Measurements from ENCODE around the gene MAEL. TPM values are rescaled to one million over a fixed set of nuclear protein-coding genes. Genes with fewer than 3 reads are reported as not detected.

The MAEL gene
- total RNA-seq, 3 donors from 2014 or later (not counting 1 experiment from before 2014, with no cell fraction given), result 0.19 TPM; not detected in 2

DNA sequence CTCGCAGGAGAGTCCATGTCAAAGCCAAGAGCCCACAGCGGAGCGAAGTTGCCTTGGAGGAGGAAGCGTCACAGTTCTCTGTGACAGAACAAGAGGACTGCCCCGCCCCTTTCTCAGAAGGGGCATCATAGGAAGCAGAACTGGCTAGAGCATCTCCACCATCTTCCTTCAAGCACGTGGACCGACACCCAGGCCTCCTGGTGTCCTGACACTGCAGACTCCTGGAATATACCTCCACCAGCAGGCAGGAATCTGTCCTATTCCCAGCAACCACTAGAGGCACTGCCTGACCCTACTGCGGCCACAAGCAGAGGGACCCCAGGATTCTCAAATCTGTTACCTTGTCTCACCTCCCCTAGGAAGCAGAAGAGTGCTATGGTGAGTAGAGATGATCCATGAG is 63.3 kb downstream of the MAEL start:
- H3K27ac Mint-ChIP-seq, result no peak overlapping the region
- 92% methylated on average over 7 of the region's 8 CpGs for WGBS (ENCODE audit: insufficient coverage)
- DNase-seq, result no peak

DNA sequence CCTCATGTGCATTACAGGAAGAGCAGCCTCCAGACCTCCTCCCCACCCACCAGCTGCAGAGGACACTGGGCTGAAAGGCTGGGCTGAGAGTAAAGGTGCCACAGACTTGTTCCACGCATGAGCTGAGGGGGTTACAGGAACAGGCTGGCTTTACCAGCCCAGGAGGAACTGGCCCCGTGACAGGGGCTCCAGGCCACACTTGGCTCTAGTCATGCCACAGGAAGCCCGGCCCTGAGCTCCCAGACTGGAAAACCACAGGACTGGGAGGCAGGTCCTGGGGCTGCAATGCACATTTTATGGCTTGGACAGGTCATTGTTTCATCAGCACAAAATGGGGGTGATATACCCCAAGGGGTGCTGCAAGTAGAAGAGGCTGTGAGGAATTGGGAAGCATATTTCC is 65.5 kb downstream of the MAEL start:
- 53% methylated on average over 3 of the region's 3 CpGs for WGBS (ENCODE audit: insufficient coverage)
- Mint-ChIP-seq H3K27me3 (ENCODE audit: low read depth in 2 of 2) (no peaks in the 10 kb centered on the region), H3K27ac (no peak overlapping the region), H3K36me3 (no peaks in the 10 kb centered on the region), H3K4me3 (no peak overlapping the region), H3K9me3 (no peaks in the 10 kb centered on the region), H3K4me1 (peaks cover 7 to 28% of the 10 kb centered on the region in 2 donors)
- Histone ChIP-seq H3K36me3 (ENCODE audit: control insufficient read depth, insufficient read depth, low read length) (no peaks in the 10 kb centered on the region), H3K4me3 (ENCODE audit: low read length) (no peak overlapping the region), H3K27me3 (ENCODE audit: control insufficient read depth, insufficient read depth, low read length) (no peaks in the 10 kb centered on the region), H3K4me1 (ENCODE audit: control insufficient read depth, insufficient read depth, low read length) (peaks cover 30% of the 10 kb centered on the region), H3K9me3 (ENCODE audit: control insufficient read depth, insufficient read depth, low read length) (no peaks in the 10 kb centered on the region), H3K27ac (ENCODE audit: low read length) (no peak overlapping the region)
- TF ChIP-seq, protein P1, sequence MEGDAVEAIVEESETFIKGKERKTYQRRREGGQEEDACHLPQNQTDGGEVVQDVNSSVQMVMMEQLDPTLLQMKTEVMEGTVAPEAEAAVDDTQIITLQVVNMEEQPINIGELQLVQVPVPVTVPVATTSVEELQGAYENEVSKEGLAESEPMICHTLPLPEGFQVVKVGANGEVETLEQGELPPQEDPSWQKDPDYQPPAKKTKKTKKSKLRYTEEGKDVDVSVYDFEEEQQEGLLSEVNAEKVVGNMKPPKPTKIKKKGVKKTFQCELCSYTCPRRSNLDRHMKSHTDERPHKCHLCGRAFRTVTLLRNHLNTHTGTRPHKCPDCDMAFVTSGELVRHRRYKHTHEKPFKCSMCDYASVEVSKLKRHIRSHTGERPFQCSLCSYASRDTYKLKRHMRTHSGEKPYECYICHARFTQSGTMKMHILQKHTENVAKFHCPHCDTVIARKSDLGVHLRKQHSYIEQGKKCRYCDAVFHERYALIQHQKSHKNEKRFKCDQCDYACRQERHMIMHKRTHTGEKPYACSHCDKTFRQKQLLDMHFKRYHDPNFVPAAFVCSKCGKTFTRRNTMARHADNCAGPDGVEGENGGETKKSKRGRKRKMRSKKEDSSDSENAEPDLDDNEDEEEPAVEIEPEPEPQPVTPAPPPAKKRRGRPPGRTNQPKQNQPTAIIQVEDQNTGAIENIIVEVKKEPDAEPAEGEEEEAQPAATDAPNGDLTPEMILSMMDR (IDR thresholded peaks at IDR 0.05), result no peak
- ATAC-seq (no peak), DNase-seq (no peak)
- intact Hi-C loops (cut with micrococcal nuclease), result no loop called here

More for the DNA sequence above, 63.3 kb downstream of the MAEL start:
- Histone ChIP-seq H3K36me3 (ENCODE audit: control insufficient read depth, insufficient read depth, low read length) (no peaks in the 10 kb centered on the region), H3K9me3 (ENCODE audit: control insufficient read depth, insufficient read depth, low read length) (no peaks in the 10 kb centered on the region), H3K27me3 (ENCODE audit: control insufficient read depth, insufficient read depth, low read length) (no peaks in the 10 kb centered on the region), H3K27ac (ENCODE audit: low read length) (no peak overlapping the region), H3K4me3 (ENCODE audit: low read length) (no peak overlapping the region), H3K4me1 (ENCODE audit: control insufficient read depth, insufficient read depth, low read length) (peaks cover 23% of the 10 kb centered on the region)
- peaks cover 0 to 21% of the 10 kb centered on the region in 2 donors for H3K4me1 Mint-ChIP-seq
- intact Hi-C loops (cut with micrococcal nuclease), result no loop called here
- TF ChIP-seq, protein P1 (IDR thresholded peaks at IDR 0.05), result no peak
- H3K36me3 Mint-ChIP-seq, result no peaks in the 10 kb centered on the region
- H3K4me3 Mint-ChIP-seq, result no peak overlapping the region
- no peak for ATAC-seq
- H3K9me3 Mint-ChIP-seq, result no peaks in the 10 kb centered on the region
- no peaks in the 10 kb centered on the region for H3K27me3 Mint-ChIP-seq (ENCODE audit: low read depth in 2 of 2)

DNA sequence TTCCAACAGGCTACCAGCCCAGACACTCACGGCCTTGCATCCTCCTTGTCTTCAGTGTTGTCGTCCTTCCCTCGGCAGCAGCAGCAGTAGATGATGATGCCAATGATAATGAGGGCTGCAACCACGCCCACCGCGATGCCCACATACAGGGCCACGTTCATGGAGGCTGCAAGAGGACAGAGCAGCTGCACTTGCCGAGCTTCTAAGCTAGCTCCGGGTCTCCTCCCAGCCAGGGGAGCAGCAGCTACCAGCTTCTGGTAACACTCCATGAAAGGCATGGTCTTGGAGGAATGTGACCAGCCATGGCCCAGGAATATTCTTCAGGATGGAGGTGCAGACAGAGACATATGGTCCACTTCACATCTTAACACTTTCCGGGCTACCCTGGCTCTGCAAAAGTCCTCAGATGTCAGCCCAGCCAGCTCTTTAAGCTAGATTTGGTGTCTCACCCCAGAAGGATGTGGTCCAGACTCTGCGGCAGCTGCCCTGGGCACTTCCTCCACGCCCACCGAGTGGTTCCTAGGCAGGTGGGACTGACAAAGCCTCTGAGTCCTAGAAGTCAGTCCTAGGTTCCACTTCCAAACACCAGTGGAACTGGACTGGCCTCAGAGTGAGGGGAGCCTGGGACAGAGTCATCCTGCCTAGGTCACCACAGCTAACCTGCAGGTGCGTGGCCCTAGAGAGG is 66.0 kb downstream of the MAEL start:
- H3K9me3 ChIP-seq (ENCODE audit: control insufficient read depth, insufficient read depth, low read length), result no peaks in the 10 kb centered on the region
- no peak overlapping the region for H3K4me3 ChIP-seq (ENCODE audit: low read length)
- no peak for DNase-seq
- peaks cover 30% of the 10 kb centered on the region for H3K4me1 ChIP-seq (ENCODE audit: control insufficient read depth, insufficient read depth, low read length)
- H3K27me3 ChIP-seq (ENCODE audit: control insufficient read depth, insufficient read depth, low read length), result no peaks in the 10 kb centered on the region
- H3K9me3 Mint-ChIP-seq, result no peaks in the 10 kb centered on the region
- no peak overlapping the region for H3K27ac Mint-ChIP-seq
- H3K27me3 Mint-ChIP-seq (ENCODE audit: low read depth in 2 of 2), result no peaks in the 10 kb centered on the region
- H3K4me3 Mint-ChIP-seq, result no peak overlapping the region
- 72% methylated on average over 14 of the region's 14 CpGs for WGBS (ENCODE audit: insufficient coverage)
- no peaks in the 10 kb centered on the region for H3K36me3 ChIP-seq (ENCODE audit: control insufficient read depth, insufficient read depth, low read length)
- TF ChIP-seq, protein P1 (IDR thresholded peaks at IDR 0.05), result no peak
- ATAC-seq, result peak; percentile 25 to 43 (median 40)
- no peaks in the 10 kb centered on the region for H3K36me3 Mint-ChIP-seq
- H3K27ac ChIP-seq (ENCODE audit: low read length), result no peak overlapping the region
- peaks cover 7 to 28% of the 10 kb centered on the region in 2 donors for H3K4me1 Mint-ChIP-seq
- intact Hi-C loops (cut with micrococcal nuclease), result loop anchor here (5.0 kb wide), 1 partner anchor 1128 kb away; no protein-coding TSS in a partner anchor

Data from natural killer cell (primary cell).